Chondrocyte (in vitro differentiated cells): Measurements from ENCODE around the gene KRAS. TPM values are rescaled to one million over a fixed set of nuclear protein-coding genes. Genes with fewer than 3 reads are reported as not detected.

Source experiments
- DNase-seq: peaks from one replicate; pipeline ENCODE4 v3.0.0; 2021; ENCODE audit warnings: mixed read lengths, low spot score
- H3K27ac Mint-ChIP-seq: one replicate; pipeline ENCODE4 v1.8.0; 2021; ENCODE audit warnings: mild to moderate bottlenecking, moderate library complexity, mixed read lengths; ENCODE audit not compliant: unreplicated experiment
- H3K27me3 Mint-ChIP-seq: 2 replicates; pipeline ENCODE4 v1.8.0; 2021; ENCODE audit warnings: low read depth, mixed read lengths
- H3K36me3 Mint-ChIP-seq: 2 replicates; pipeline ENCODE4 v1.8.0; 2021; ENCODE audit warnings: low read depth, mixed read lengths
- H3K4me1 Mint-ChIP-seq: 2 replicates; pipeline ENCODE4 v1.8.0; 2021; ENCODE audit warnings: low read depth, mild to moderate bottlenecking, mixed read lengths
- H3K4me3 Mint-ChIP-seq: one replicate; pipeline ENCODE4 v1.8.0; 2021; ENCODE audit warnings: mild to moderate bottlenecking, moderate library complexity, mixed read lengths; ENCODE audit not compliant: unreplicated experiment
- H3K9me3 Mint-ChIP-seq: 2 replicates; pipeline ENCODE4 v1.8.0; 2021; ENCODE audit warnings: low read depth, mixed read lengths
- CTCF ChIP-seq: fragments of 200-600 bp; sonication (generic); IDR thresholded peaks from 2 replicates; pipeline ENCODE4 v1.5.0; 2021; ENCODE audit warnings: antibody characterized with exemption, mild to moderate bottlenecking, moderate library complexity
- total RNA-seq: library from RNA; stranded (reverse); gene quantifications from 3 replicates; pipeline ENCODE4 v1.2.1, GENCODE V29; 2021

Gene KRAS
- total RNA-seq, 1 donor from 2014 or later: 31.7 TPM

GRCh38 chr12:25264862-25265261 is 14.1 kb upstream of the KRAS start:
- H3K36me3 Mint-ChIP-seq: no peaks in the 10 kb centered on the region
- H3K27me3 Mint-ChIP-seq: no peaks in the 10 kb centered on the region
- H3K27ac Mint-ChIP-seq: no peak overlapping the region
- no peaks in the 10 kb centered on the region for H3K9me3 Mint-ChIP-seq
- no peak overlapping the region for H3K4me3 Mint-ChIP-seq
- TF ChIP-seq CTCF: no peak
- peaks cover 30% of the 10 kb centered on the region for H3K4me1 Mint-ChIP-seq
- no peak for DNase-seq

GRCh38 chr12:25264114-25264513 is 13.4 kb upstream of the KRAS start:
- no peak overlapping the region for H3K4me3 Mint-ChIP-seq
- no peaks in the 10 kb centered on the region for H3K27me3 Mint-ChIP-seq
- no peak overlapping the region for H3K27ac Mint-ChIP-seq
- H3K9me3 Mint-ChIP-seq: no peaks in the 10 kb centered on the region
- no peak for TF ChIP-seq CTCF
- no peaks in the 10 kb centered on the region for H3K36me3 Mint-ChIP-seq
- DNase-seq: no peak
- peaks cover 30% of the 10 kb centered on the region for H3K4me1 Mint-ChIP-seq

- Mint-ChIP-seq H3K27me3 (no peaks in the 10 kb centered on the region), H3K4me1 (peaks cover 29% of the 10 kb centered on the region), H3K27ac (no peak overlapping the region), H3K36me3 (no peaks in the 10 kb centered on the region), H3K9me3 (no peaks in the 10 kb centered on the region), H3K4me3 (no peak overlapping the region)
- TF ChIP-seq CTCF: no peak
- no peak for DNase-seq
Measured at GRCh38 chr12:25263594-25263993, 12.9 kb upstream of the KRAS start.

- Mint-ChIP-seq H3K4me1 (peaks cover 24% of the 10 kb centered on the region), H3K9me3 (no peaks in the 10 kb centered on the region), H3K4me3 (no peak overlapping the region), H3K27me3 (no peaks in the 10 kb centered on the region), H3K36me3 (no peaks in the 10 kb centered on the region), H3K27ac (no peak overlapping the region)
- DNase-seq: no peak
- TF ChIP-seq CTCF: no peak
Measured at GRCh38 chr12:25262389-25263074, 11.8 kb upstream of the KRAS start.

GRCh38 chr12:25257590-25258324 is 7.0 kb upstream of the KRAS start:
- DNase-seq: no peak
- TF ChIP-seq CTCF: no peak
- no peak overlapping the region for H3K4me3 Mint-ChIP-seq
- H3K4me1 Mint-ChIP-seq: no peaks in the 10 kb centered on the region
- no peaks in the 10 kb centered on the region for H3K27me3 Mint-ChIP-seq
- H3K9me3 Mint-ChIP-seq: no peaks in the 10 kb centered on the region
- no peak overlapping the region for H3K27ac Mint-ChIP-seq
- no peaks in the 10 kb centered on the region for H3K36me3 Mint-ChIP-seq
